GM19455 (cell line): ENCODE results near the gene FAM168A.
"Not testable (repeated sequence)": the region's sequence is repeated elsewhere in the genome, so short reads cannot be mapped to it uniquely, and the experiment has no call there.

Source experiments
- ATAC-seq: cut with Tn5 transposase; IDR thresholded peaks from one replicate; pipeline ENCODE4 v1.9.1; 2021; ENCODE audit not compliant: unreplicated experiment

Gene FAM168A

DNA sequence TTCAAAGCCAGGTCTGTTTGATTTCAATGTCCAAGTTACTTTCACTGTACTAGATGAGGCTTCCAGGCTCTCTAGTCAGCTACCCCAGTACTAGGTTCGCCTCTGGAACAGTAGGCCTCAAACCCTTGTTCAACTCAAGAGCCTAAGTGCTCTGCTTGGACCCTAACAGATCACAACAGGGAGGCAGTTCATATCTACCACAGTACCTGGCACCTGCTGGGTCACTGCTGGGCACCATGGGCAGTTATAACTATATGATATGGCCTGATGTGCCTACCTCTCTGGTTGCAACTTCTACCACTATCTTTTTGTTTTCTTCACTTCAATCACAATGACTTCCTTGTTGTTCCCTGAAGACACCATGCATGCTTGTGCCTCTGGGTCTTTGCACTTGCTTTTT lies 124.7 kb downstream of the FAM168A start:
- no peak for ATAC-seq

DNA sequence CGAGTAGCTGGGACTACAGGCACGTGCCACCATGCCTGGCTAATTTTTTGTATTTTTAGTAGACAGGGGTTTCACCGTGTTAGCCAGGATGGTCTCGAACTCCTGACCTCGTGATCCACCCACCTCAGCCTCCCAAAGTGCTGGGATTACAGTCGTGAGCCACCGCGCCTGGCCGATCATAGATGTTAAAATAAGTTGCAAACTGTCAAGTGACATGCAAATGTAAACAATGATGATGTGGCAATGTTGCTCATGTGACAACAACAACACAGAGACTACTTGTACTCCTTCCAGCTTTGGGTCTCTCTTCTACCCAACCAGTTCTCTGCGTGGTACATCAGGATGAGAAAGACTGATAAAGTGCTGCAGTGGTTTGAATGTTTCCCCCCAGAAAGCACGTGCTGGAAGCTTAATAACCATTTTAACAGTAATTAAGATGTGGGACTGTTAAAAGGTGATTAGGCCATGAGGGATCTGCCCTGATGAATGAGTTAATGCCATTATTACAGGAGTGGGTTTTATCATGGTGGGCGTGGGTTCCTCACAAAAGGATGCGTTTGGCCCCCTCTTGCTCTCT lies 127.8 kb downstream of the FAM168A start:
- ATAC-seq = not testable (repeated sequence)

- ATAC-seq = no peak
These were observed 128.5 kb downstream of the FAM168A start for GRCh38 chr11:73469401-73469800.

DNA sequence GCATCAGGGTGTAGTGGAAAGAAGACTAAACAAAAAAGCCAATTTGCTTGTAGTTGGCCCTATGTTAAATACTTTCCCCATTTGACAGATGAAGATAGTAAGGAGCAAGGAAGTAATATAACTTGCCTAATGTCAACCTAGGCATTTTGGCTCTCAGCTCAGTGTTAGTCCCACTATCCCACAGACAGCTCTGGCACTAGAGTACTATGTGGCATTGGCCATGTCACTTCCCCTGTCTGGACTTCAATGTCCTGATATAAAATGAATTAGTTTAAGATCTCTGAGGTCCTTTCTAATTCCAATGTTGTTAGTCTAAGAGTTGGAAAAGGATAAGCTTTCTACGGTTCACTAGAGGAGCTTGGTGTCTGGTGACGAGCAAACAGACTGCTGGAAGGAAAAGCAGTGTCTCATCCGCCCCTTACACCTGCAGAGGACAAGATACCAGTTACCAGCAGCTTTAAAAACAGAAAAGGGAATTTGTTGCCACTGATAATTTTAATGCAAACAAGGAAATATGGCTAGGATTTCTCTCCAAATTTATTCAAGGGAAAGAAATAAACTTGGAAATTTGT lies 129.2 kb downstream of the FAM168A start:
- no peak for ATAC-seq

GRCh38 chr11:73467505-73467904 lies 130.4 kb downstream of the FAM168A start:
- ATAC-seq = no peak

- no peak for ATAC-seq
These were observed 131.3 kb downstream of the FAM168A start for GRCh38 chr11:73466643-73467042.

DNA sequence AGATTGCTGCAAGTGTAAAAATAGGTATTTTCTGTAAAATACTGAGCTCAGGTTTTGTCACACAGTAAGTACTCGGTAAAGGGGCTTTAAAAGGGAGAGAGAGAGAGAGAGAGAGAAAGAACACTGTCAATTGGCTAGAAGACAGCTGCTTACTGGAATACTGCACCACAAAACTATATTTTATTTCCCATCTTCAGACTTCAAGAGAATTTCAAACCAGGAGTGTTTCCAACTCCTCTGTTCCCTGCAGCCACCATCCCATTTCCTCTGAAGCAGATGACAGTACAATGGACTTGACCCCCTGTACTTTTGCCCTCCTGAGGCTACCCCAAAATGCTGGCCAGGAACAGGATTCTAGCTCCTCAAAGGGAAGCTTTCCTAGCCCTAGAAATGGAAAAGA lies 132.0 kb downstream of the FAM168A start:
- ATAC-seq = no peak

GRCh38 chr11:73465023-73465675 lies 132.8 kb downstream of the FAM168A start:
- no peak for ATAC-seq

DNA sequence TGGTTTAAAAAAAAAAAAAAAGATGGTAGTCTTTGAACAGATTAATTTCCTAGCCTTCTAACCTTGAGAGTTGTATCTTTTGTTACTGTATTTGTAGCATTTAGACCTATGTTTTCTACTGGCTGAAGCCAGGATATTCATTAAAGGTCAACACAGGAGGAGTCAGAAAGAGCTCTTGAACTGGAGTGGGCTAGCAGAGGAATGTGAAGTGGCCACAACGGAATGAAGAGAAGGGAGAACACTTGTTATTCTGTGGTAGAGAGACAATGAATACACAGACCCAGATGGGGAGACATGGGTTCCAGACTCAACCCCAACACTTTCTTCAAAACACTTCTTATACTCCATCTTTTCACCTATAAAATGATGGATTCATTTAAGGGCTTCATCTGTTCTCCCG lies 133.6 kb downstream of the FAM168A start:
- no peak for ATAC-seq

DNA sequence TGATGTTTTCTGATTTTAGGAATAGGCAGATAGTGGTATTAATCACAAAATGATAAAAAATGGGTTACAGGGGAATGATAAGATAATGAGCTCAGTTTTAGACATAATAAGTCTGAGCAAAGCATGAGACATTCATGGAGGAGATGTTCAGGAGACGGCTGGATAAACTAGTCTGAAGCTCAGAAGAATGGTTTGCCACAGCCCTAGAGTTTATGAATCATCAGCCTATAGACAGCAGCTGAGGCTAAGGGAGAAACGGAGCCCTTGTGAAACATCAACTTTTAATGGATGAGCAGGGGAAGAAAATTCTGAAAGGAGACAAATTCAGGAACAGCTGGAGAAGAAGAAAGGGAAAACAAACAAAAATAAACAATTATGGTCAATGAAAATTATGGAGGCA lies 134.6 kb downstream of the FAM168A start:
- no peak for ATAC-seq

GRCh38 chr11:73461964-73462363 lies 135.9 kb downstream of the FAM168A start:
- no peak for ATAC-seq

DNA sequence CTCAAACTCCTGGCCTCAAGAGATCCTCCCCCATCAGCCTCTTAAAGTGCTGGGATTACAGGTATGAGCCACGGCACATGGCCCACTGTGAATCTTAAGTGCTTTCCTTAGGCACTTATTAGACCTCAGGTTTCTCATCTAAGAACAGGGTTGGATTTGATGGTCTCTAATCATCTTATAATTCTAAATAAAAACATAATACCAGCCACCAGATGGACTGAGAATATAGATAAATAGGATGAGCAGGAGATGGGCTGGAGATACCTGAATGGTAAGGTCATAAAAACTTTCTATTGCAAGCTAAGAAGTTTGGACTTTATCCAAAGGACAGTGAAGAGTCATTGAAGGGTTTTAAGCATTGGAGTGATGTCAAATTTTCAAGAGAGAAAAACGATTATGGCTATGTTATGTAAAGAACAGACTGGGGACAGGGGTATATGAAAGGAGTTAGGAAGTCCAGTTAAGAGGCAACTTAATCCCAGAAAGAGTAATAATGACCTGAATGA lies 136.5 kb downstream of the FAM168A start:
- no peak for ATAC-seq

DNA sequence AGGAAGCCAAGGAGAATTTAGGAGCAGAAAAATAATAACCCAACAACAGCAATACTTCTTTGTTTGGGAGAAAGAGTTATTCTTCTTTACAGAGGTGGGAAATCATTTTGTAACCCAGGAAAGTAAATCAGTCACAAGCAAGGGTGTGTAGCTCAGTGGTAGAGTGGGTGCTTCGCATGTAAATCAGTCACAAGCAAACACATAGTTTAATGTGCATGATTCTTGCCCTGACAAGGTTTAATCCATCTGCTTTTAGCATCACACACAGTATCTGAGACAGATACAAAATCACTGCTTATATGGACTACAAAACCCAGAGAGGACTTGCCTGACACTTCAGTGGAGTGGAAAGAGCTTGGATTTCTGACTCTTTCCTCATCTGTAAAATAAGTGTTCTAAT lies 139.7 kb downstream of the FAM168A start:
- no peak for ATAC-seq

DNA sequence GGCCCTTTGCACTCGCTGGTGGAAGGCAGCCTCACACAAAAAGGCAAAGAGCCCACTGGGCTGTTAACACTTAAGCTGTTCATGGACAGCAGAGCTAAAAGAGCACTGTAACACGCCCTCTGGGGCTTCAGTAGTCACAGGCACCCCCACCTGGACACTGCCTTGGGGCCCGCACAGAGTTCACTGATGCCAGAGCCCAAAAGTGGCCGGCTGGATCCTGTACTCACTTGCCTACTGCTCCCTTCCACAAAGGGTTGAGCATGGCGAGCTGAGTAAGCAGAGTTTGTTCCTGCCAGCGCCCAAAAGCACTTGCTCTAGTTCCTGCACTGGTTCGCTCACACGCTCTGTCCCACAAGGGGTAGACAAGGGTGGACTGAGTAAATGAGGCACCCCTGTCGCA lies 142.9 kb downstream of the FAM168A start:
- ATAC-seq = no peak

GRCh38 chr11:73453562-73453961 lies 144.3 kb downstream of the FAM168A start:
- no peak for ATAC-seq

GRCh38 chr11:73452726-73453125 lies 145.2 kb downstream of the FAM168A start:
- ATAC-seq = no peak

GRCh38 chr11:73451896-73452295 lies 146.0 kb downstream of the FAM168A start:
- no peak for ATAC-seq

DNA sequence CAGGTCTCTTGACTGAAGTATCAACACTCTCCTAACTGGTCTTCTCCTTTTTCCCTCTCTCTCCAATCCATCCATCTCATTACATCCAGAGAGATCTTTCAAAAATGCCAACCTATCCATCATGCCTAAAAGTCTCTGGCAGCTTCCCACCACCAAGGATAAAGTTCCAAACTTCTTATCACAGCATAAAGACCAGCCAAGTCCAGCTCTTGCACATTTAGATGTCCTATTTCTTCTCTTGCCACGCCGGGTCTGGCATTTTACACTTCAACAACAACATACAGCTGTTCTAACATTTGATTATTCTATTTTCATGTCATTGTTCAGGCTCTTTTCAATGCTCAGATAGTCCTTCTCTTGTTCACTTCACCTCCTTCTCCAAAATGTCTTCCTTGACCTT lies 151.1 kb downstream of the FAM168A start:
- no peak for ATAC-seq

DNA sequence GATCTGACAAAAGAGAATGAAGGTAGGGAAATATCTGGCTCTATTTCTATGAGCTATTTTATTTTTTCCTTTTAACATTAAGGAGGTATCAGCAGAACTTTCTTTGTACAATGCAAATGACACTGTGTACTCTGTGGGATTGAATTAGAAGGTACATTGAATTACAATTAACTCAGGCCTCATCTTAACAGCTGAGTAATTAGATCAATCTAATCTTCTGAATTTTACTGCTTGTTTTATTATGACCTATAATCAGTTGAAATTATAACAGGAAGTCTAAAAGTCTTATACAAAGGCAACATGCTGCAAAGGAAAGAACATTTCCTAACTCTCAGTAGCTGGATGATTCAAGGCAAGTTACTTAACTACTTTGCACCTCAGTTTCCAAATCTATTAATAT lies 151.9 kb downstream of the FAM168A start:
- no peak for ATAC-seq

DNA sequence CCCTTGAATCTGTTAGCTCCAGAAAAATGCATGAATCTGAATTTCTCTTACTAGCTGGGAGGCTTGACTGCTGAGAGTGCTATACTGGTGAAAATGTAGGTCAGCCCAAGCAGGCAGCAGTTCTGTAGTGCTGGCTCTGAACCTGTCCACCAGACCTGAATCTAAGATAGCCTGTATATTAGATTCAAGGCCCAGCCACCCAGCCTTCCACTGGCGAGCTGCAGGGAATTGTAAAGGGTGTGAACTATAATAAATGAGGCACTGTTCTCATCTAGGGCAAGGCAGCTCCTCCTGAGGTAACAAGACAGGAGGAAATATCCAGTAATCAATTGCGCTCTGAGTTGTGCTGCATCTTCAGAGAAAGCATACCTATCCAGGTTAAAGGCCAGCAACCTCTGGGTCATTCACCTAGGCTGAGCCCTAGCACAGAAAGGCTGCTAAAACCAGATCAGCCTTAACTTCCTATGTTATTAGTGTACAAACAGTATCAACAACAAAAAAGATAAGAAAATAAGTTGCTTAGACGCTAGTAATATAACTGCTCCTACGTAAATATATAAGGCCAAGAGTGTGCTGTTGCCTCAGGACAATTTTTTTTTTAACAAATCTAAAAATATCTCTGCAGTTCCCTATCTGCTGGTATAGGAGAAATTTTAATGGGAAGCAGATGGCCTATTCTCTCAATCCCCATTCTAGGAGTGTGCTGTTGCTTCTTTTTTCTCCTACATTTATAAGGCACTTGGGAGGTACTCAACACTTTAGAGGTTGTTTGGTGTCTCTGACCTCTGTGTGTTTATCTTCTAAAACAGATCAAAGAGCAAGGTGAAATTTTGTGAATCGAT lies 158.7 kb downstream of the FAM168A start:
- ATAC-seq = no peak

DNA sequence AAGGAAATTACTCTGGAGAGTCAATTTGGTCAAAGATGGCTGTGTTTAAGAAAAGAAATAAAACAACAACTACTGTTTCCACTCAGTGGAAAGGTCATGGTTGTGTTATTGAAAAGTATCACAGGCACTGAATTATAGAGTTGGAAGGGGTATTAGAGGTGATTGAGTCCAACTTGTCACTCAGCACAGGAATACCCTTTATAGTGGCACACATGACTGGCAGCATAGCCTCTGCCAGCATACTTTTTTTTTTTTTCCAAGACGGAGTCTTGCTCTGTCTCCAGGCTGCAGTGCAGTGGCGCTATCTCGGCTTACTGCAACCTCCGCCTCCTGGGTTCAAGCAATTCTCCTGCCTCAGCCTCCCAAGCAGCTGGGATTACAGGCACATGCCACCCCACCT lies 161.1 kb downstream of the FAM168A start:
- not testable (repeated sequence) for ATAC-seq

DNA sequence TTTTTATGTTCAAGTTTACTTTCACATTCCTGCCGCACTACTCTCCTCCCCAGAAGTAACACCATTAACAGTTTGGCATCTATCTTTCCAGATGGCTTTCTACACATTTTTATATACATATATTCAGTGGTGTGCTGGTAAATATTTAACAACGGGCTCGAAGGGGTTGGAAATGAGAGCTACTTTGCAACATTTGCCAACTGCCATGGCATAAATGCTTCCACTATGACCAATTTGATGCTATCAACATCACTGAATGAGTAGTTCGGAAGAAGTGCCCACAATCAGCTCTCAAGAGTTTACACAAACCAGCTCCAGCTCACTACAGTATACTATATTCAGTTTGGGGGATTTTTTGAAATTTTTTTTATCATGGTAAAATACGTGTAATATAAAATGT lies 166.5 kb downstream of the FAM168A start:
- no peak for ATAC-seq
